ENCODE measurements around the gene AMBP. TPM values are rescaled to one million over a fixed set of nuclear protein-coding genes. Genes with fewer than 3 reads are reported as not detected.
A peak's percentile ranks its signal among the peaks of the same experiment; 100 is the strongest.

The AMBP gene
- total and polyA plus RNA-seq, 2 of the 13 experiments (the other 11 are each of a cell fraction or from before 2014, with no cell fraction given) = 1,510 to 2,580 TPM

DNA sequence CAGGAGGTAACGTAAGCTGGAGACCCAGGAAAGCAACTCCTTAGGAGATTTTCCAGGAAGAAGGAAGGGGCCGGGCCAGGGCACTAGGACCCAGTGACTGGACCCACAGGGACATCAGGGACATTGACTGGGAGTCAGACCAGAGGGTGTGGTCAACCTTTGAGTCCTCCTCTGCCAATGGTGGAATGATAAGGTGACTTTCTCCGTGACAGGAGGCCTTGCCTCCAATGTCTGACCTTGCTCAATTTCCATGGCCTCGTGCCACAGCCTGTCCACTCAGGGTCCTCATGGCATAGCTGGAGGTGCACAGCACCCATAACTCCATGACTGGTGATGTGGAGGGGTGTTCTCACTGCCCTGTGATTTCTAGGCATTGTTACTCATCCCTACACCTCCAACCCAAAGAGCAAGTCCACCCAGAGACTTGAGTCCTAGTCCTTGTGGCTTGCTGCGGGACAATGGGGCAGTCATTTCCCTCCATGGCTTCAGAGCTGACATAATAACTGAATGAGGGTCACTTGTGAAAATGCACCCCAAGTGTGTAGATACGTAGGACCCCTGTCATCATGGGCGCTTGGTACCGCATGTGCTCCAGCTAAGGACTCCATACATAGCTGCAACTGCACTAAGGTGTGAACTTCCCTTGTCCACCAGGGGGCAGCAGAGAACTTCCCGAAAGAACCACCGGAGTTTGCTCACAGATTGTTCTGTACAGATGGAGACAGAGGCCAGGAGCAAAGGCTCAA, 4.1 kb upstream of the AMBP start (continued):
- TF ChIP-seq, protein P1, sequence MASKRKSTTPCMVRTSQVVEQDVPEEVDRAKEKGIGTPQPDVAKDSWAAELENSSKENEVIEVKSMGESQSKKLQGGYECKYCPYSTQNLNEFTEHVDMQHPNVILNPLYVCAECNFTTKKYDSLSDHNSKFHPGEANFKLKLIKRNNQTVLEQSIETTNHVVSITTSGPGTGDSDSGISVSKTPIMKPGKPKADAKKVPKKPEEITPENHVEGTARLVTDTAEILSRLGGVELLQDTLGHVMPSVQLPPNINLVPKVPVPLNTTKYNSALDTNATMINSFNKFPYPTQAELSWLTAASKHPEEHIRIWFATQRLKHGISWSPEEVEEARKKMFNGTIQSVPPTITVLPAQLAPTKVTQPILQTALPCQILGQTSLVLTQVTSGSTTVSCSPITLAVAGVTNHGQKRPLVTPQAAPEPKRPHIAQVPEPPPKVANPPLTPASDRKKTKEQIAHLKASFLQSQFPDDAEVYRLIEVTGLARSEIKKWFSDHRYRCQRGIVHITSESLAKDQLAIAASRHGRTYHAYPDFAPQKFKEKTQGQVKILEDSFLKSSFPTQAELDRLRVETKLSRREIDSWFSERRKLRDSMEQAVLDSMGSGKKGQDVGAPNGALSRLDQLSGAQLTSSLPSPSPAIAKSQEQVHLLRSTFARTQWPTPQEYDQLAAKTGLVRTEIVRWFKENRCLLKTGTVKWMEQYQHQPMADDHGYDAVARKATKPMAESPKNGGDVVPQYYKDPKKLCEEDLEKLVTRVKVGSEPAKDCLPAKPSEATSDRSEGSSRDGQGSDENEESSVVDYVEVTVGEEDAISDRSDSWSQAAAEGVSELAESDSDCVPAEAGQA (IDR thresholded peaks at IDR 0.05; ENCODE audit: low read depth) = no peak
- TF ChIP-seq, protein P1 (CRISPR knock-in tag; IDR thresholded peaks at IDR 0.05; ENCODE audit: borderline replicate concordance) = no peak
- TF ChIP-seq ZNF770 (CRISPR knock-in tag; IDR thresholded peaks at IDR 0.05) (peak; percentile 61), SP2 (CRISPR knock-in tag; IDR thresholded peaks at IDR 0.05) (no peak), CHD4 (IDR thresholded peaks at IDR 0.05; ENCODE audit: borderline replicate concordance, low read length) (peak; percentile 74; the same call in 1 of the 2 replicates), HOXA7 (CRISPR knock-in tag; IDR thresholded peaks at IDR 0.05) (no peak), ZBTB20 (CRISPR knock-in tag; IDR thresholded peaks at IDR 0.05; ENCODE audit: borderline replicate concordance, low read depth) (peak; percentile 61; the same call in 1 of the 2 replicates), SMARCE1 (IDR thresholded peaks at IDR 0.05; ENCODE audit: borderline replicate concordance) (no peak), ZNF558 (CRISPR knock-in tag; IDR thresholded peaks at IDR 0.05; ENCODE audit: borderline replicate concordance) (no peak), SYNCRIP (IDR thresholded peaks at IDR 0.05; ENCODE audit: insufficient read depth, low read depth, low read length) (no peak), HMG20A (CRISPR knock-in tag; IDR thresholded peaks at IDR 0.05; ENCODE audit: borderline replicate concordance) (peak; percentile 39; the same call in 1 of the 2 replicates), GLI4 (CRISPR knock-in tag; IDR thresholded peaks at IDR 0.05; ENCODE audit: borderline replicate concordance) (peak; percentile 80; the same call in 1 of the 2 replicates), ZNF816 (CRISPR knock-in tag; IDR thresholded peaks at IDR 0.05; ENCODE audit: borderline replicate concordance) (no peak; the same call in 1 of the 2 replicates), AGO1 (IDR thresholded peaks at IDR 0.05; ENCODE audit: low read depth, low read length, poor library complexity, severe bottlenecking) (no peak), MIXL1 (CRISPR knock-in tag; IDR thresholded peaks at IDR 0.05) (peak; percentile 80; the same call in 1 of the 2 replicates), FOSL2 (CRISPR knock-in tag; IDR thresholded peaks at IDR 0.05) (peak; percentile 64), RAD21 (CRISPR knock-in tag; IDR thresholded peaks at IDR 0.05) (peak; percentile 90), ISL2 (CRISPR knock-in tag; IDR thresholded peaks at IDR 0.05) (peak; percentile 14; the same call in 1 of the 2 replicates), ZSCAN25 (CRISPR knock-in tag; IDR thresholded peaks at IDR 0.05) (peak; percentile 93)
